Left colon (tissue), 2 donors: Measurements from ENCODE around the gene TOR2A. TPM values are rescaled to one million over a fixed set of nuclear protein-coding genes. Genes with fewer than 3 reads are reported as not detected.

ENCODE experiments used
- ATAC-seq: fragments of 200-7000 bp; cut with Tn5 transposase; one replicate; pipeline ENCODE4 v1.9.1; 2020; ENCODE audit warnings: mild to moderate bottlenecking, moderate library complexity
- DNase-seq, 2 donors: peaks; one replicate each; pipeline ENCODE4 v3.0.0-alpha.2; 2020
- intact Hi-C, 2 donors: fragments of 100-400 bp; cut with DNase I in 1 of 2; cut with micrococcal nuclease in 1 of 2; formaldehyde crosslinking; loops; one replicate each; pipeline versions ENCODE4 v1.11.2 to v1.14.0; 2022; cut with DNase I, micrococcal nuclease
- total RNA-seq, 2 donors: library from RNA; stranded (reverse); fragmentation: NEBNext Ultra II Directional; extraction: Animal tissue kit (Norgen Biotek cat#: 25700); gene quantifications; one replicate each; pipeline ENCODE4 v1.2.1, GENCODE V29; 2021
- donor health status: DM: no; HTN: no; CAD: no.
- donor health status: DM: yes; HTN: yes; CAD: no.

Gene TOR2A
- total RNA-seq, 2 donors from 2014 or later, result 32.0 to 32.7 TPM

GRCh38 chr9:127690735-127691134, 44.4 kb downstream of the TOR2A start:
- DNase-seq, result no peak
- intact Hi-C loops, result no loop called here
- no peak for ATAC-seq

- ATAC-seq, result no peak
- intact Hi-C loops, result no loop called here
- DNase-seq, result no peak
These were observed 45.6 kb downstream of the TOR2A start for GRCh38 chr9:127689329-127690000.

- intact Hi-C loops, result no loop called here
- ATAC-seq (no peak), DNase-seq (no peak)
These were observed 48.4 kb downstream of the TOR2A start for GRCh38 chr9:127686461-127687393.

GRCh38 chr9:127684576-127684975, 50.5 kb downstream of the TOR2A start:
- ATAC-seq, result no peak
- intact Hi-C loops, result no loop called here

GRCh38 chr9:127683723-127684122, 51.4 kb downstream of the TOR2A start:
- intact Hi-C loops, result no loop called here
- ATAC-seq (no peak), DNase-seq (no peak)

More at GRCh38 chr9:127684576-127684975, 50.5 kb downstream of the TOR2A start:
- no peak for DNase-seq

- intact Hi-C loops, result no loop called here
- ATAC-seq, result no peak
- no peak for DNase-seq
These were observed 52.5 kb downstream of the TOR2A start for GRCh38 chr9:127682351-127683136.

Other genes with a start within 250 kb of the TOR2A start
- 10 to 100 TPM in 1 of 2 donors, 1 to 10 TPM in 1; 9.0 to 15.0 TPM for gene STXBP1, start 123.0 kb downstream of the TOR2A start, total RNA-seq
- under 1 TPM in 1 of 2 donors, not detected in 1; 0.14 TPM for gene CFAP157, start 28.3 kb downstream of the TOR2A start, total RNA-seq
- gene PTRH1, start 19.6 kb downstream of the TOR2A start, total RNA-seq, result 1 to 10 TPM; 5.5 to 8.3 TPM
- under 1 TPM in 1 of 2 donors, not detected in 1; 0.08 TPM for gene TTC16, start 19.2 kb downstream of the TOR2A start, total RNA-seq
- 1 to 10 TPM; 2.8 to 3.1 TPM for gene SH2D3C, start 43.4 kb upstream of the TOR2A start, total RNA-seq
- gene CDK9, start 50.7 kb upstream of the TOR2A start, total RNA-seq, result 10 to 100 TPM; 70.4 to 87.4 TPM
- 10 to 100 TPM; 31.4 to 47.0 TPM for gene FPGS, start 67.6 kb upstream of the TOR2A start, total RNA-seq
- 10 to 100 TPM; 15.1 to 26.5 TPM for gene ENG, start 119.4 kb upstream of the TOR2A start, total RNA-seq
- 100 to 1,000 TPM; 114 to 141 TPM for gene AK1, start 142.4 kb upstream of the TOR2A start, total RNA-seq
- 100 to 1,000 TPM; 222 to 302 TPM for gene ST6GALNAC6, start 164.3 kb upstream of the TOR2A start, total RNA-seq
- gene ST6GALNAC4, start 181.7 kb upstream of the TOR2A start, total RNA-seq, result 10 to 100 TPM; 37.5 to 46.9 TPM
- 1 to 10 TPM; 1.3 to 1.9 TPM for gene PIP5KL1, start 195.5 kb upstream of the TOR2A start, total RNA-seq
- gene DPM2, start 202.6 kb upstream of the TOR2A start, total RNA-seq, result 10 to 100 TPM; 25.1 to 28.6 TPM
- gene EEIG1, start 245.7 kb upstream of the TOR2A start, total RNA-seq, result 100 to 1,000 TPM; 157 to 175 TPM